Chondrocyte (in vitro differentiated cells): ENCODE data around the gene NEGR1. TPM values are rescaled to one million over a fixed set of nuclear protein-coding genes. Genes with fewer than 3 reads are reported as not detected.

Experiments used
- DNase-seq: peaks from one replicate; pipeline ENCODE4 v3.0.0; 2021; ENCODE audit warnings: mixed read lengths, low spot score
- H3K27ac Mint-ChIP-seq: one replicate; pipeline ENCODE4 v1.8.0; 2021; ENCODE audit warnings: mild to moderate bottlenecking, moderate library complexity, mixed read lengths; ENCODE audit not compliant: unreplicated experiment
- H3K27me3 Mint-ChIP-seq: 2 replicates; pipeline ENCODE4 v1.8.0; 2021; ENCODE audit warnings: low read depth, mixed read lengths
- H3K36me3 Mint-ChIP-seq: 2 replicates; pipeline ENCODE4 v1.8.0; 2021; ENCODE audit warnings: low read depth, mixed read lengths
- H3K4me1 Mint-ChIP-seq: 2 replicates; pipeline ENCODE4 v1.8.0; 2021; ENCODE audit warnings: low read depth, mild to moderate bottlenecking, mixed read lengths
- H3K4me3 Mint-ChIP-seq: one replicate; pipeline ENCODE4 v1.8.0; 2021; ENCODE audit warnings: mild to moderate bottlenecking, moderate library complexity, mixed read lengths; ENCODE audit not compliant: unreplicated experiment
- H3K9me3 Mint-ChIP-seq: 2 replicates; pipeline ENCODE4 v1.8.0; 2021; ENCODE audit warnings: low read depth, mixed read lengths
- CTCF ChIP-seq: fragments of 200-600 bp; sonication (generic); IDR thresholded peaks from 2 replicates; pipeline ENCODE4 v1.5.0; 2021; ENCODE audit warnings: antibody characterized with exemption, mild to moderate bottlenecking, moderate library complexity
- total RNA-seq: library from RNA; stranded (reverse); gene quantifications from 3 replicates; pipeline ENCODE4 v1.2.1, GENCODE V29; 2021

Gene NEGR1
- total RNA-seq, 1 donor from 2014 or later: 7.7 TPM

GRCh38 chr1:72288886-72289285 lies 6.5 kb upstream of the NEGR1 start:
- DNase-seq: no peak
- Mint-ChIP-seq H3K27ac (no peak overlapping the region), H3K9me3 (peaks cover 4% of the 10 kb centered on the region), H3K36me3 (no peaks in the 10 kb centered on the region), H3K4me1 (peaks cover 7% of the 10 kb centered on the region), H3K4me3 (no peak overlapping the region), H3K27me3 (no peaks in the 10 kb centered on the region)
- TF ChIP-seq CTCF: no peak

GRCh38 chr1:72286401-72286800 lies 4.1 kb upstream of the NEGR1 start:
- TF ChIP-seq CTCF: no peak
- Mint-ChIP-seq H3K9me3 (no peaks in the 10 kb centered on the region), H3K4me1 (peaks cover 16% of the 10 kb centered on the region), H3K36me3 (no peaks in the 10 kb centered on the region), H3K27ac (no peak overlapping the region), H3K4me3 (no peak overlapping the region), H3K27me3 (no peaks in the 10 kb centered on the region)
- DNase-seq: no peak

GRCh38 chr1:72285074-72285425 lies 2.7 kb upstream of the NEGR1 start:
- no peak overlapping the region for H3K27ac Mint-ChIP-seq
- DNase-seq: no peak
- no peaks in the 10 kb centered on the region for H3K27me3 Mint-ChIP-seq
- H3K4me1 Mint-ChIP-seq: peaks cover 22% of the 10 kb centered on the region
- no peak overlapping the region for H3K4me3 Mint-ChIP-seq
- TF ChIP-seq CTCF: no peak
- no peaks in the 10 kb centered on the region for H3K9me3 Mint-ChIP-seq
- no peaks in the 10 kb centered on the region for H3K36me3 Mint-ChIP-seq

GRCh38 chr1:72284348-72285073 lies 2.2 kb upstream of the NEGR1 start:
- no peak overlapping the region for H3K27ac Mint-ChIP-seq
- no peaks in the 10 kb centered on the region for H3K27me3 Mint-ChIP-seq
- no peaks in the 10 kb centered on the region for H3K36me3 Mint-ChIP-seq
- H3K9me3 Mint-ChIP-seq: no peaks in the 10 kb centered on the region
- no peak for DNase-seq
- peaks cover 22% of the 10 kb centered on the region for H3K4me1 Mint-ChIP-seq
- peak; percentile 60 for TF ChIP-seq CTCF
- no peak overlapping the region for H3K4me3 Mint-ChIP-seq

GRCh38 chr1:72284084-72284347 lies 1.7 kb upstream of the NEGR1 start:
- Mint-ChIP-seq H3K27ac (no peak overlapping the region), H3K27me3 (no peaks in the 10 kb centered on the region), H3K36me3 (no peaks in the 10 kb centered on the region), H3K4me3 (no peak overlapping the region), H3K9me3 (no peaks in the 10 kb centered on the region), H3K4me1 (peaks cover 22% of the 10 kb centered on the region)
- no peak for TF ChIP-seq CTCF
- no peak for DNase-seq
